ENCODE results near the gene KLHDC10. TPM values are rescaled to one million over a fixed set of nuclear protein-coding genes. Genes with fewer than 3 reads are reported as not detected.
"Not testable (repeated sequence)": the region's sequence is repeated elsewhere in the genome, so short reads cannot be mapped to it uniquely, and the experiment has no call there.

KLHDC10 gene
- polyA plus RNA-seq, 3 donors = 44.3 to 56.7 (median 53.2) TPM

GRCh38 chr7:130178251-130178650, 107.9 kb downstream of the KLHDC10 start:
- DNase-seq (ENCODE audit: extremely low read depth in 1 of 11, low read depth in 9 of 11, low spot score in 4 of 11) = no peak

DNA sequence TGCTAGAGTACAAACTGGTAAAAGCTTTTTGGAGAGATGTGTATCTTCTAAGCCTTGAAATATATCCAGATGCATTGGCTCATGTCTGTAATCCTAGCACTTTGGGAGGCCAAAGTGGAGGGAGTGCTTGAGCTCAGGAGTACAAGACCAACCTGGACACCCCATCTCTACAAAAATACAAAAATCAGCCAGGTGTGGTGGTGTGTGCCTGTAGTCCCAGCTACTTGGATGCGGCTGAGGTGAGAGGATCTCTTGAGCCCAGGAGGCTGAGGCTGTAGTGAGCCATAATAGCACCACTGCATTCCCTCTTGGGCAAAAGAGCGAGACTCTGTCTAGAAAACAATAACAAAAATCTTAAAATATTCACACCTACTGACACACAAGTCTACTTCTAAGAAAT, 109.3 kb downstream of the KLHDC10 start:
- DNase-seq (ENCODE audit: extremely low read depth in 1 of 11, low read depth in 9 of 11, low spot score in 4 of 11) = no peak

DNA sequence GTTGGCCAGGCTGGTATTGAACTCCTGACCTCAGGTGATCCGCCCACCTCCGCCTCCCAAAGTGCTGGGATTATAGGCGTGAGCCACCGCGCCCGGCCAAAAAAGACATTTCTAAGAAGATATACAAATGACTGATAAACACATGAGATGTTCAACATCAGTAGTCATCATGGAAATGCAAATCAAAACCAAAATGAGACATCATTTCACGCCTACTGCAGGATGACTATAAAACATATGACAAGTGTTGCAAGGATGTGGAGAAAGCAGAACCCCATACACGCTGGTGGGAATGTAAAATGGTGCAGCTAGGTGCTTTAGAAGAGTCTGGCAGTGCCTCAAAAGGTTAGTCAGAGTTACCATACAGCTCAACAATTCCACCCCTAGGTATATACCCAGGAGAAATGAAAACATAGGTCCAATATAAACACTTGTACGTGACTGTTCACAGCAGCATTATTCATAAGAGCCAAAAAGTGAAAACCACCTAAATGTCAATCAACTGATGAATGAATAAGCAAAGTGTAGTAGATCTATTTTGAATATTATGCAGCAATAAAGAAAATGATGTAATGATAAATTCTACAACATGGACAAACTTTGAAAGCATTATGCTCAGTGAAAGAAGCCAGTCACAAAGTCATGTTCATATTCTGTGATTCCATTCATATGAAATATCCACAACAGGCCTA, 110.4 kb downstream of the KLHDC10 start:
- no peak for DNase-seq (ENCODE audit: extremely low read depth in 1 of 11, low read depth in 9 of 11, low spot score in 4 of 11)

DNA sequence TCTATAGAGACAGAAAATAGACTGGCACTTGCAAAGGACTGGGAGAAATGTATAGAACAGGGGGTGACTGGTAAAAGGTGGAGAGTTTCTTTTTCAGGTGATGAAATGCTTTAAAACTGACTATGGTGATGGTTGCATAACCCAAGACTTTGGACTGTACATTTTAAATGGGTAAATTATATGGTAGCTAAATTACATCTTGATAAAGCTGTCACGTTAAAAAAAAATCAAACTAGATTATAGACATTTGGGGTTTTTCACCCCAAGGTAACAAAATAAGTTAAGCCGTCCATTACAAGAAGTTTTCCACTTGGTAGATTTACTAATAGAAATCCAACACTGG, 110.9 kb downstream of the KLHDC10 start:
- no peak for DNase-seq (ENCODE audit: extremely low read depth in 1 of 11, low read depth in 9 of 11, low spot score in 4 of 11)

- no peak for DNase-seq (ENCODE audit: extremely low read depth in 1 of 11, low read depth in 9 of 11, low spot score in 4 of 11)
Measured at GRCh38 chr7:130182990-130183389, 112.7 kb downstream of the KLHDC10 start.

- DNase-seq (ENCODE audit: extremely low read depth in 1 of 11, low read depth in 9 of 11, low spot score in 4 of 11) = not testable (repeated sequence)
Measured at GRCh38 chr7:130184349-130184748, 114.0 kb downstream of the KLHDC10 start.

Other genes starting within 250 kb of the KLHDC10 start
- gene UBE2H, start 117.6 kb upstream of the KLHDC10 start, polyA plus RNA-seq (ENCODE audit: insufficient read length in 3 of 3) = 100 to 1,000 TPM; 110 to 126 (median 115) TPM
- gene ZC3HC1, start 19.2 kb upstream of the KLHDC10 start, polyA plus RNA-seq (ENCODE audit: insufficient read length in 3 of 3) = 10 to 100 TPM; 30.9 to 35.6 (median 32.0) TPM
- 10 to 100 TPM; 24.5 to 32.1 (median 29.5) TPM for gene TMEM209, start 134.9 kb downstream of the KLHDC10 start, polyA plus RNA-seq (ENCODE audit: insufficient read length in 3 of 3)
- gene SSMEM1, start 137.3 kb downstream of the KLHDC10 start, polyA plus RNA-seq (ENCODE audit: insufficient read length in 3 of 3) = not detected
- under 1 TPM; 0.28 to 0.52 (median 0.39) TPM for gene CPA2, start 196.3 kb downstream of the KLHDC10 start, polyA plus RNA-seq (ENCODE audit: insufficient read length in 3 of 3)
- gene CPA4, start 222.6 kb downstream of the KLHDC10 start, polyA plus RNA-seq (ENCODE audit: insufficient read length in 3 of 3) = under 1 TPM; 0.14 to 0.71 (median 0.27) TPM

All from renal cortex interstitium (tissue), 11 donors.